Breast epithelium (tissue), 4 donors: Measurements from ENCODE around the gene SCARB2. TPM values are rescaled to one million over a fixed set of nuclear protein-coding genes. Genes with fewer than 3 reads are reported as not detected.

ENCODE experiments used
- DNase-seq, 2 donors: peaks; one replicate each; pipeline ENCODE4 v3.0.0-alpha.2; 2019; ENCODE audit warnings: low spot score in 2 of 2
- H3K27ac ChIP-seq, 2 donors: fragments of 200-600 bp; sonication (generic) in 1 of 2; one replicate each; pipeline ENCODE4 v1.5.1; 2016 to 2019; ENCODE audit warnings: mild to moderate bottlenecking in 1 of 2
- H3K27me3 ChIP-seq, 2 donors: fragments of 200-600 bp; sonication (generic) in 1 of 2; one replicate each; pipeline versions ENCODE4 v1.5.1 to v1.6.0; 2017 to 2019; ENCODE audit warnings: control low read depth in 1 of 2, mild to moderate bottlenecking in 1 of 2
- H3K36me3 ChIP-seq: fragments of 200-600 bp; one replicate; pipeline ENCODE4 v1.5.1; 2019
- H3K4me1 ChIP-seq, 2 donors: fragments of 200-600 bp; sonication (generic); one replicate each; pipeline ENCODE4 v1.5.1; 2016 to 2019; ENCODE audit warnings: control low read depth in 1 of 2
- H3K4me3 ChIP-seq, 3 donors: fragments of 200-600 bp; sonication (generic); 1 replicate in 2 of 3; 2 replicates in 1 of 3; pipeline ENCODE4 v1.5.1; 2016 to 2019; ENCODE audit warnings: mild to moderate bottlenecking in 3 of 3, moderate library complexity in 2 of 3
- H3K9me3 ChIP-seq, 2 donors: fragments of 200-600 bp; sonication (generic) in 1 of 2; one replicate each; pipeline ENCODE4 v1.5.1; 2016 to 2019; ENCODE audit warnings: control low read depth in 1 of 2
- POLR2A ChIP-seq: fragments of 450-650 bp; IDR thresholded peaks from one replicate; pipeline ENCODE4 v1.6.1; 2016; ENCODE audit warnings: antibody characterized with exemption, mild to moderate bottlenecking, moderate library complexity
- POLR2AphosphoS5 ChIP-seq, 3 donors: sonication (generic); formaldehyde crosslinking; IDR thresholded peaks; one replicate each; pipeline ENCODE4 v1.6.1; 2017; ENCODE audit warnings: antibody characterized with exemption in 3 of 3
- intact Hi-C: fragments of 100-400 bp; cut with DNase I; formaldehyde crosslinking; loops from one replicate; pipeline ENCODE4 v1.15.1; 2023; ENCODE audit warnings: low total_unique reads
- total RNA-seq, 3 donors: library from RNA; depleted of rRNA; stranded (reverse); fragments of >200 nt; gene quantifications; one replicate each; pipeline ENCODE4 v1.1.0, GENCODE V29; 2016
- TF ChIP-seq, protein P1 (sequence below), 3 donors: fragments of 450-650 bp; IDR thresholded peaks; one replicate each; pipeline ENCODE4 v1.5.1; 2016 to 2017; ENCODE audit warnings: antibody characterized with exemption in 3 of 3, mild to moderate bottlenecking in 3 of 3, moderate library complexity in 3 of 3

SCARB2 gene
- total RNA-seq, 3 donors from 2014 or later: 148 to 231 (median 160) TPM

DNA sequence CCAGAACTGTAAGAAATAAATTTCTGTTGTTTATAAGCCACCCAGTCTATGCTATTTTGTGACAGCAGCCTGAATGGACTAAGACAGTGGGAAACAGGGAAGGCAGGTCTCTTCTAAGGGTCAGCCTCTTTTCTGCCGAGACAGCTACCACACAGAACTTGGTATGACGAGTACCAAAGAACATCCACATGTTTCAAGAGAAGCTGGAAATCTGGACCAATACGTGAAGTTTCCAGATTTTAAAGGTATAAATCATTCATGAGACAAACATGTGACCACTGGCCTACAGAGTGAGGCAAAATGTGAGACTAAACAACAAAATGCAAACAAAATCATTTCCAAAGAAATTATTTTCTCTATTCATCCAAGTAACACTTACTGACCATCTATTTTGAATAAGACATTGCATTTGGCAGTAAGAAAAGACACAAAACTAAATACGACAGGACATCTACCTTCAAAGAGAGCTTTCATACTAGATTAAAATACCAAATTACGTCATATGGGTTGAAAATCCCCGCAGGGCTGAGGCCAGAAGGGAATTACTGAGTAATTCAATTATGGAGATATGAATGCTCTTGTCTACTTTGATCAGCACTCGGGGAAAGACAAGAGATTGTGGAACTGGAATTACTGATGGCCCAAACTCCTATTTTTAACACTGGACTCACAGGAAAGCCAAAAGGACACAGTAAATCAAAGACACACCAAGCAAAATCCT lies 7.2 kb downstream of the SCARB2 start:
- no peak for DNase-seq
- no peaks in the 10 kb centered on the region for H3K27me3 ChIP-seq
- H3K4me3 ChIP-seq: no peak overlapping the region
- peaks cover 0 to 28% of the 10 kb centered on the region in 2 donors for H3K4me1 ChIP-seq
- H3K36me3 ChIP-seq: no peaks in the 10 kb centered on the region
- peak overlapping the region; percentile 66 to 98 for H3K27ac ChIP-seq
- no peaks in the 10 kb centered on the region for H3K9me3 ChIP-seq
- intact Hi-C loops: no loop called here
- TF ChIP-seq, protein P1, sequence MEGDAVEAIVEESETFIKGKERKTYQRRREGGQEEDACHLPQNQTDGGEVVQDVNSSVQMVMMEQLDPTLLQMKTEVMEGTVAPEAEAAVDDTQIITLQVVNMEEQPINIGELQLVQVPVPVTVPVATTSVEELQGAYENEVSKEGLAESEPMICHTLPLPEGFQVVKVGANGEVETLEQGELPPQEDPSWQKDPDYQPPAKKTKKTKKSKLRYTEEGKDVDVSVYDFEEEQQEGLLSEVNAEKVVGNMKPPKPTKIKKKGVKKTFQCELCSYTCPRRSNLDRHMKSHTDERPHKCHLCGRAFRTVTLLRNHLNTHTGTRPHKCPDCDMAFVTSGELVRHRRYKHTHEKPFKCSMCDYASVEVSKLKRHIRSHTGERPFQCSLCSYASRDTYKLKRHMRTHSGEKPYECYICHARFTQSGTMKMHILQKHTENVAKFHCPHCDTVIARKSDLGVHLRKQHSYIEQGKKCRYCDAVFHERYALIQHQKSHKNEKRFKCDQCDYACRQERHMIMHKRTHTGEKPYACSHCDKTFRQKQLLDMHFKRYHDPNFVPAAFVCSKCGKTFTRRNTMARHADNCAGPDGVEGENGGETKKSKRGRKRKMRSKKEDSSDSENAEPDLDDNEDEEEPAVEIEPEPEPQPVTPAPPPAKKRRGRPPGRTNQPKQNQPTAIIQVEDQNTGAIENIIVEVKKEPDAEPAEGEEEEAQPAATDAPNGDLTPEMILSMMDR (IDR thresholded peaks at IDR 0.05): no peak
- TF ChIP-seq POLR2A (no peak), POLR2AphosphoS5 (IDR thresholded peaks at IDR 0.05) (no peak)

DNA sequence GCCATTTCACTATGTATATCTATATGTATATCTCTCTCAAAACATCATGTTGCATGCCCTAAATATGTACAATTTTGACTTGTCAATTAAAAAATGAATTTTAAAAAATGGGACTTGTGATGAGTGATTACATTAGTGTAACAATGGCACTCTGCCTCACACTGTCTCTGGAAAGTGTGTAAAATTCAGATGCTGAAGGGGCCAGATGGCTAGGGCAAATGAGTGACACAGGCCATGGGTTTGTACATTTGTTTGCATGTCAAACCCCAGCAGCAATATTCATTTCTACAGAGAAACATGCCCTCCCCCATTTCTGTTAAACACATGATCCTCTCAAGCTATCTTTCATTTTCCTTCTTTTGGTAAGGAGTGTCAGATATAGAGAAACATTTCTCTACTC lies 8.1 kb downstream of the SCARB2 start:
- TF ChIP-seq POLR2A: no peak
- TF ChIP-seq, protein P1 (IDR thresholded peaks at IDR 0.05): no peak
- no peak for TF ChIP-seq POLR2AphosphoS5 (IDR thresholded peaks at IDR 0.05)
- Histone ChIP-seq H3K9me3 (no peaks in the 10 kb centered on the region), H3K4me1 (peaks cover 0 to 19% of the 10 kb centered on the region in 2 donors), H3K27me3 (no peaks in the 10 kb centered on the region), H3K4me3 (no peak overlapping the region), H3K27ac (peak overlapping the region; percentile 66 to 98), H3K36me3 (no peaks in the 10 kb centered on the region)
- DNase-seq: no peak
- intact Hi-C loops: no loop called here

DNA sequence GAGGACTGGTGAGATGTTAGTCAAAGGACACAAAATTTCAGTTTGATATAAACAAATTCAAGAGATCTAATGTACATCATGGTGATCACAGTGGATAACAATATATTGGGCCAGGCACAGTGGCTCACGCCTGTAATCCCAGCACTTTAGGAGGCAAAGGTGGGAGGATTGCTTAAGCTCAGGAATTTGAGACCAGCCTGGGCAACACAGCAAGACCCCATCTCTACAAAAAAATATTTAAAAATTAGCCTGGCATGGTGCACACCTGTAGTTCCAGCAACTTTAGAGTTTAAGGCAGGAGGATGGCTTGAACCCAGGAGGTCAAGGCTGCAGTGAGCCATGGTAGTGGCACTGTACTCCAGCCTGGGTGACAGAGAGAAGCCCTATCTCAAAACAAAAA lies 8.7 kb downstream of the SCARB2 start:
- Histone ChIP-seq H3K27ac (peak overlapping the region in 1 of 2 donors; percentile 10), H3K27me3 (no peaks in the 10 kb centered on the region), H3K36me3 (no peaks in the 10 kb centered on the region), H3K4me3 (no peak overlapping the region), H3K4me1 (peaks cover 0 to 14% of the 10 kb centered on the region in 2 donors), H3K9me3 (no peaks in the 10 kb centered on the region)
- no peak for DNase-seq
- TF ChIP-seq, protein P1 (IDR thresholded peaks at IDR 0.05): no peak
- TF ChIP-seq POLR2A: no peak
- TF ChIP-seq POLR2AphosphoS5 (IDR thresholded peaks at IDR 0.05): no peak
- intact Hi-C loops: no loop called here

DNA sequence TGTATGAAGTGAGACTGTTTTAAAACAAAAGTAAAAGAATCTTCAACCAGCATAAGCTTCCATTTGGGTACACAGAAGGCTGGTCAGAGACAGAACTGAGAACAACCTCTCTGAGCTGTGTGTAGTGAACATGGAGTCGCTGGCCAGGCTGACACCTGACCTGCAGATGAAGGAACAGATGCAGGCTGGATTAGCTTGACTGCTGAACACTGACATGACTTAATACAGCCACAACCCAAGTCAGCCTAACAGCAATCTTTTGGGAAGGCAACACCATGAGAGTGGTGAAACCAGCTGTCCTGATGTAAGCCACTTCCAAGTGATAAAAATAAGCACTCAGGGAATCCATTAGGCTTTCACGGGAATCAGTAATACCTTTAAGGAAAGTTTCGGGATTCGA lies 10.1 kb downstream of the SCARB2 start:
- no peaks in the 10 kb centered on the region for H3K27me3 ChIP-seq
- H3K9me3 ChIP-seq: no peaks in the 10 kb centered on the region
- H3K36me3 ChIP-seq: no peaks in the 10 kb centered on the region
- DNase-seq: no peak
- H3K27ac ChIP-seq: peak overlapping the region in 1 of 2 donors; percentile 16
- H3K4me1 ChIP-seq: peaks cover 0 to 16% of the 10 kb centered on the region in 2 donors
- intact Hi-C loops: no loop called here
- H3K4me3 ChIP-seq: no peak overlapping the region
- no peak for TF ChIP-seq POLR2AphosphoS5 (IDR thresholded peaks at IDR 0.05)

DNA sequence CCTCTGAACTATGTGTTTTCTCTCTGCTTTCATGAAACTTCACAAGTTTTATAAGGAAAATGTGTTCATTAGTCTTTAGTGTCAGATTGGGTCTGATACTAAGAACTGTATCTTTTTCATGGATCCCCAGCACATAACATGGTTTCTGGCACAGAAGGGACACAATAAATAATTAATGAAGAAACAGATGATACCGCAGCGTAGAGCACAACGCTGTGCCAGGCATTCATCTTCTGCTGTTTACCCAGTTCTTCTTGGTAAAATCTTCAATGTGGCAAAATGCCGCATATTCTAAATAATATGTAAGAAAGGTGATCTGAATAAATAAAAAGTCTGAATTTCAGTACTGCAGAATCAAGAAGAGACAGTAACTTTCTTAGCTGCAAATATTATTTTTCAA lies 12.3 kb downstream of the SCARB2 start:
- TF ChIP-seq, protein P1 (IDR thresholded peaks at IDR 0.05): no peak
- DNase-seq: no peak
- intact Hi-C loops: no loop called here
- no peaks in the 10 kb centered on the region for H3K36me3 ChIP-seq
- H3K27me3 ChIP-seq: no peaks in the 10 kb centered on the region
- H3K9me3 ChIP-seq: no peaks in the 10 kb centered on the region
- H3K4me1 ChIP-seq: peaks cover 5 to 15% of the 10 kb centered on the region in 2 donors
- H3K27ac ChIP-seq: peak overlapping the region; percentile 82 to 85
- H3K4me3 ChIP-seq: no peak overlapping the region
